Gastroesophageal sphincter (tissue), 3 donors: ENCODE data around the gene PLXDC2.

ENCODE experiments used
- EP300 ChIP-seq: sonication (generic); formaldehyde crosslinking; IDR thresholded peaks from one replicate; pipeline ENCODE4 v1.6.1; 2017; ENCODE audit warnings: antibody characterized with exemption, mild to moderate bottlenecking
- POLR2A ChIP-seq, 2 donors: fragments of 450-650 bp; IDR thresholded peaks; one replicate each; pipeline ENCODE4 v1.6.1; 2017; ENCODE audit warnings: antibody characterized with exemption in 2 of 2, mild to moderate bottlenecking in 2 of 2, moderate library complexity in 1 of 2
- POLR2AphosphoS5 ChIP-seq: sonication (generic); formaldehyde crosslinking; IDR thresholded peaks from one replicate; pipeline ENCODE4 v1.6.1; 2017; ENCODE audit warnings: antibody characterized with exemption
- TF ChIP-seq, protein P1 (sequence below), 4 experiments: fragments of 200-600 bp in 2 of 4; fragments of 450-650 bp in 2 of 4; sonication (generic) in 1 of 4; IDR thresholded peaks; one replicate each; pipeline ENCODE4 v1.5.1; 2017 to 2019; ENCODE audit warnings: antibody characterized with exemption in 4 of 4, mild to moderate bottlenecking in 2 of 4, moderate library complexity in 2 of 4

GRCh38 chr10:20005638-20006037 is 189.4 kb downstream of the PLXDC2 start:
- TF ChIP-seq, protein P1, sequence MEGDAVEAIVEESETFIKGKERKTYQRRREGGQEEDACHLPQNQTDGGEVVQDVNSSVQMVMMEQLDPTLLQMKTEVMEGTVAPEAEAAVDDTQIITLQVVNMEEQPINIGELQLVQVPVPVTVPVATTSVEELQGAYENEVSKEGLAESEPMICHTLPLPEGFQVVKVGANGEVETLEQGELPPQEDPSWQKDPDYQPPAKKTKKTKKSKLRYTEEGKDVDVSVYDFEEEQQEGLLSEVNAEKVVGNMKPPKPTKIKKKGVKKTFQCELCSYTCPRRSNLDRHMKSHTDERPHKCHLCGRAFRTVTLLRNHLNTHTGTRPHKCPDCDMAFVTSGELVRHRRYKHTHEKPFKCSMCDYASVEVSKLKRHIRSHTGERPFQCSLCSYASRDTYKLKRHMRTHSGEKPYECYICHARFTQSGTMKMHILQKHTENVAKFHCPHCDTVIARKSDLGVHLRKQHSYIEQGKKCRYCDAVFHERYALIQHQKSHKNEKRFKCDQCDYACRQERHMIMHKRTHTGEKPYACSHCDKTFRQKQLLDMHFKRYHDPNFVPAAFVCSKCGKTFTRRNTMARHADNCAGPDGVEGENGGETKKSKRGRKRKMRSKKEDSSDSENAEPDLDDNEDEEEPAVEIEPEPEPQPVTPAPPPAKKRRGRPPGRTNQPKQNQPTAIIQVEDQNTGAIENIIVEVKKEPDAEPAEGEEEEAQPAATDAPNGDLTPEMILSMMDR (IDR thresholded peaks at IDR 0.05), result no peak
- no peak for TF ChIP-seq EP300
- TF ChIP-seq POLR2A (IDR thresholded peaks at IDR 0.05), result no peak
- TF ChIP-seq POLR2AphosphoS5, result no peak
